WTC11 (cell line): ENCODE data around the gene PLCL2. TPM values are rescaled to one million over a fixed set of nuclear protein-coding genes. Genes with fewer than 3 reads are reported as not detected.

Source experiments
- ATAC-seq: fragments of 200-7000 bp; cut with Tn5 transposase; 2 replicates; pipeline ENCODE4 v1.10.0; 2021; ENCODE audit warnings: mild to moderate bottlenecking, moderate library complexity
- CTCF ChIA-PET: fragments of 300-600 bp; sonication (Branson Sonifier 250); formaldehyde crosslinking; loops from one replicate; lab custom pipeline; 2021; ENCODE audit warnings: antibody characterized with exemption; lab: Charles Lee
- POLR2A ChIA-PET: fragments of 350-600 bp; sonication (Branson Sonifier 250); formaldehyde crosslinking; loops from one replicate; lab custom pipeline; 2021; ENCODE audit warnings: antibody characterized with exemption; lab: Charles Lee
- DNase-seq: peaks from one replicate; pipeline ENCODE4 v3.0.0; 2021; ENCODE audit warnings: low spot score
- H3K27ac Mint-ChIP-seq: 2 replicates; pipeline ENCODE4 v1.8.0; 2021; ENCODE audit warnings: mixed read lengths
- H3K27me3 Mint-ChIP-seq: 2 replicates; pipeline ENCODE4 v1.8.0; 2021; ENCODE audit warnings: low read depth, mild to moderate bottlenecking, moderate library complexity, mixed read lengths
- H3K36me3 Mint-ChIP-seq: 2 replicates; pipeline ENCODE4 v1.8.0; 2021; ENCODE audit warnings: mixed read lengths
- H3K4me1 Mint-ChIP-seq: 2 replicates; pipeline ENCODE4 v1.8.0; 2022; ENCODE audit warnings: mixed read lengths
- H3K4me3 Mint-ChIP-seq: 2 replicates; pipeline ENCODE4 v1.8.0; 2021; ENCODE audit warnings: mild to moderate bottlenecking, moderate library complexity, mixed read lengths
- H3K9me3 Mint-ChIP-seq: 2 replicates; pipeline ENCODE4 v1.8.0; 2021; ENCODE audit warnings: mixed read lengths
- AR ChIP-seq: fragments of 250-450 bp; sonication (Bioruptor Pico); IDR thresholded peaks from 2 replicates; pipeline ENCODE4 v1.9.0; 2021; ENCODE audit warnings: mild to moderate bottlenecking
- ARID4B ChIP-seq: sonication (generic); formaldehyde crosslinking; IDR thresholded peaks from 2 replicates; pipeline ENCODE4 v1.8.0; 2023; ENCODE audit warnings: missing genetic modification reagents, mild to moderate bottlenecking, borderline replicate concordance
- ATF1 ChIP-seq: sonication (generic); formaldehyde crosslinking; IDR thresholded peaks from 2 replicates; pipeline ENCODE4 v1.8.1; 2023; ENCODE audit warnings: mild to moderate bottlenecking, moderate library complexity, missing genetic modification reagents
- ATF2 ChIP-seq: sonication (generic); formaldehyde crosslinking; IDR thresholded peaks from 2 replicates; pipeline ENCODE4 v1.8.1; 2022; ENCODE audit warnings: low read depth, missing genetic modification reagents, borderline replicate concordance
- ATF6 ChIP-seq: sonication (generic); formaldehyde crosslinking; IDR thresholded peaks from 2 replicates; pipeline ENCODE4 v1.8.1; 2023; ENCODE audit warnings: mild to moderate bottlenecking, missing genetic modification reagents
- E2F5 ChIP-seq: sonication (generic); formaldehyde crosslinking; IDR thresholded peaks from 2 replicates; pipeline ENCODE4 v1.8.1; 2022; ENCODE audit warnings: mild to moderate bottlenecking, moderate library complexity, missing genetic modification reagents
- ESRRA ChIP-seq: sonication (generic); formaldehyde crosslinking; IDR thresholded peaks from 2 replicates; pipeline ENCODE4 v1.8.1; 2022; ENCODE audit warnings: mild to moderate bottlenecking, missing genetic modification reagents, borderline replicate concordance
- ETV6 ChIP-seq: sonication (generic); formaldehyde crosslinking; IDR thresholded peaks from 2 replicates; pipeline ENCODE4 v1.8.1; 2022; ENCODE audit warnings: mild to moderate bottlenecking, missing genetic modification reagents
- GABPB1 ChIP-seq: sonication (generic); formaldehyde crosslinking; IDR thresholded peaks from 2 replicates; pipeline ENCODE4 v1.8.1; 2023; ENCODE audit warnings: mild to moderate bottlenecking, missing genetic modification reagents
- MAX ChIP-seq: sonication (generic); formaldehyde crosslinking; IDR thresholded peaks from 2 replicates; pipeline ENCODE4 v1.8.0; 2022; ENCODE audit warnings: mild to moderate bottlenecking, missing genetic modification reagents
- MXD4 ChIP-seq: fragments of 250-450 bp; sonication (Bioruptor Pico); IDR thresholded peaks from 2 replicates; pipeline ENCODE4 v1.8.0; 2021; ENCODE audit warnings: mild to moderate bottlenecking, moderate library complexity, borderline replicate concordance
- NR2C2 ChIP-seq: sonication (generic); formaldehyde crosslinking; IDR thresholded peaks from 2 replicates; pipeline ENCODE4 v1.8.0; 2022; ENCODE audit warnings: mild to moderate bottlenecking, missing genetic modification reagents
- NR3C1 ChIP-seq: sonication (generic); formaldehyde crosslinking; conservative IDR thresholded peaks from 2 replicates; pipeline ENCODE4 v1.8.1; 2023; ENCODE audit warnings: low read depth, mild to moderate bottlenecking, missing genetic modification reagents
- PRDM15 ChIP-seq: sonication (generic); formaldehyde crosslinking; IDR thresholded peaks from 2 replicates; pipeline ENCODE4 v1.8.0; 2022; ENCODE audit warnings: missing genetic modification reagents
- SMAD4 ChIP-seq: sonication (generic); formaldehyde crosslinking; IDR thresholded peaks from 2 replicates; pipeline ENCODE4 v1.8.0; 2022; ENCODE audit warnings: mild to moderate bottlenecking, missing genetic modification reagents
- ZBTB43 ChIP-seq: sonication (generic); formaldehyde crosslinking; IDR thresholded peaks from 2 replicates; pipeline ENCODE4 v1.8.1; 2023; ENCODE audit warnings: mild to moderate bottlenecking, missing genetic modification reagents
- ZNF219 ChIP-seq: sonication (generic); formaldehyde crosslinking; IDR thresholded peaks from 2 replicates; pipeline ENCODE4 v1.8.0; 2023; ENCODE audit warnings: missing genetic modification reagents, mild to moderate bottlenecking, borderline replicate concordance
- total RNA-seq: library from RNA; stranded (reverse); gene quantifications from 3 replicates; pipeline ENCODE4 v1.2.3, GENCODE V29; 2021

The PLCL2 gene
- total RNA-seq, 1 experiment from 2014 or later, result 11.8 TPM

GRCh38 chr3:17011728-17012338 lies 127.1 kb downstream of the PLCL2 start:
- Mint-ChIP-seq H3K4me1 (peaks cover 10% of the 10 kb centered on the region), H3K4me3 (no peak overlapping the region), H3K9me3 (no peaks in the 10 kb centered on the region), H3K27ac (no peak overlapping the region), H3K27me3 (peaks cover 12% of the 10 kb centered on the region), H3K36me3 (0 out of 2 replicates have a peak, but pooled peaks cover 5% of the 10 kb centered on the region)
- ChIA-PET POLR2A (no interaction called here), CTCF (interaction anchor here (1.1 kb wide), 1 partner anchor 140 kb away, joined by 3 read pairs; no protein-coding TSS in a partner anchor)
- DNase-seq (no peak), ATAC-seq (no peak)
- no peak for TF ChIP-seq ARID4B
- TF ChIP-seq ESRRA, result no peak
- TF ChIP-seq NR3C1 (CRISPR knock-in tag), result no peak
- TF ChIP-seq MAX (CRISPR knock-in tag), result no peak
- TF ChIP-seq ATF1 (CRISPR knock-in tag), result no peak
- TF ChIP-seq SMAD4, result no peak
- TF ChIP-seq MXD4 (CRISPR knock-in tag), result no peak
- TF ChIP-seq ETV6, result no peak
- no peak for TF ChIP-seq ZBTB43 (CRISPR knock-in tag)
- no peak for TF ChIP-seq AR (CRISPR knock-in tag)
- no peak for TF ChIP-seq E2F5 (CRISPR knock-in tag)

GRCh38 chr3:17013050-17013449 lies 128.3 kb downstream of the PLCL2 start:
- Mint-ChIP-seq H3K4me3 (no peak overlapping the region), H3K27ac (no peak overlapping the region), H3K4me1 (peaks cover 16% of the 10 kb centered on the region), H3K9me3 (no peaks in the 10 kb centered on the region), H3K36me3 (0 out of 2 replicates have a peak, but pooled peaks cover 5% of the 10 kb centered on the region), H3K27me3 (peaks cover 2% of the 10 kb centered on the region; the same call in 1 of the 2 replicates)
- CTCF ChIA-PET, result no interaction called here
- POLR2A ChIA-PET, result no interaction called here
- ATAC-seq (no peak), DNase-seq (no peak)
- TF ChIP-seq ZNF219 (CRISPR knock-in tag) (no peak), GABPB1 (CRISPR knock-in tag) (no peak), ATF6 (no peak), PRDM15 (CRISPR knock-in tag) (no peak), ATF2 (no peak), NR2C2 (CRISPR knock-in tag) (no peak)
